Kidney (tissue), 14 donors: ENCODE measurements around the gene VAC14. TPM values are rescaled to one million over a fixed set of nuclear protein-coding genes. Genes with fewer than 3 reads are reported as not detected.

ENCODE experiments used
- DNase-seq, 5 donors: peaks; one replicate each; pipeline ENCODE4 v3.0.0-alpha.2; 2013 to 2020
- FAIRE-seq: peaks from 2 replicates; lab custom pipeline; 2012; peaks lifted over from hg19 to GRCh38; lab: Jason Lieb, UNC
- H3K27ac ChIP-seq, 2 donors: one replicate each; pipeline ENCODE4 v1.7.0; 2013; ENCODE audit warnings: low read depth in 2 of 2, low read length in 2 of 2, inconsistent platforms in 1 of 2
- H3K27me3 ChIP-seq: one replicate; pipeline ENCODE4 v1.7.1; 2013; ENCODE audit warnings: low read length, inconsistent platforms; ENCODE audit not compliant: control insufficient read depth, insufficient read depth
- H3K36me3 ChIP-seq, 3 donors: one replicate each; pipeline versions ENCODE4 v1.7.0 to v1.7.1; 2013; ENCODE audit warnings: low read length in 3 of 3, control low read depth in 1 of 3, inconsistent platforms in 1 of 3; ENCODE audit not compliant: insufficient read depth in 3 of 3, control insufficient read depth in 2 of 3
- H3K4me1 ChIP-seq, 3 donors: one replicate each; pipeline versions ENCODE4 v1.7.0 to v1.7.1; 2013; ENCODE audit warnings: low read length in 3 of 3, inconsistent platforms in 1 of 3, low read depth in 1 of 3; ENCODE audit not compliant: control insufficient read depth in 2 of 3, insufficient read depth in 2 of 3
- H3K4me3 ChIP-seq, 3 donors: one replicate each; pipeline versions ENCODE4 v1.7.0 to v1.8.1; 2013; ENCODE audit warnings: low read length in 3 of 3, control low read depth in 1 of 3, inconsistent platforms in 1 of 3
- H3K9ac ChIP-seq, 3 donors: one replicate each; pipeline versions ENCODE4 v1.7.0 to v1.7.1; 2013; ENCODE audit warnings: low read length in 3 of 3, control low read depth in 1 of 3, inconsistent platforms in 1 of 3
- H3K9me3 ChIP-seq, 3 donors: one replicate each; pipeline versions ENCODE4 v1.7.0 to v1.7.1; 2013; ENCODE audit warnings: low read length in 3 of 3, control low read depth in 1 of 3, inconsistent platforms in 1 of 3; ENCODE audit not compliant: control insufficient read depth in 2 of 3, insufficient read depth in 1 of 3
- CTCF ChIP-seq: IDR thresholded peaks from 3 replicates; pipeline ENCODE4 v1.5.1; 2012; ENCODE audit warnings: mild to moderate bottlenecking, moderate library complexity, borderline replicate concordance; ENCODE audit not compliant: insufficient read depth; ENCODE audit errors: extremely low read depth
- intact Hi-C: fragments of 100-400 bp; cut with DNase I; formaldehyde crosslinking; loops from one replicate; pipeline ENCODE4 v1.11.1; 2022
- polyA plus RNA-seq: library from polyadenylated mRNA; stranded (reverse); fragments of 350-450 nt; fragmentation: Illumina TruSeq; extraction: RNeasy Lipid Tissue Mini Kit (QIAGEN cat#74804); gene quantifications from one replicate; pipeline ENCODE4 v1.2.3, GENCODE V29; 2014; ENCODE audit warnings: low read depth, low replicate concordance; ENCODE audit not compliant: insufficient read depth
- total RNA-seq: library from RNA; stranded (reverse); fragmentation: NEBNext Ultra II Directional; extraction: Animal tissue kit (Norgen Biotek cat#: 25700); gene quantifications from one replicate; pipeline ENCODE4 v1.2.1, GENCODE V29; 2021
- donor health status: control.
- donor health status: control.
- donor health status: control.
- donor health status: control.
- donor health status: control.
- donor health status: DM: yes; HTN: yes; CAD: no.
- donor health status: Normal renal cell carcinoma (clear cell type).

VAC14 gene
- total and polyA plus RNA-seq, 2 donors from 2014 or later: 36.8 to 41.9 TPM

GRCh38 chr16:70770626-70771552 lies 30.1 kb downstream of the VAC14 start:
- Histone ChIP-seq H3K27me3 (no peaks in the 10 kb centered on the region), H3K4me3 (no peak overlapping the region), H3K9ac (no peak overlapping the region), H3K36me3 (peaks cover 0 to 6% (median 0%) of the 10 kb centered on the region in 3 donors), H3K27ac (no peak overlapping the region), H3K4me1 (peaks cover 0 to 2% (median 0%) of the 10 kb centered on the region in 3 donors), H3K9me3 (no peaks in the 10 kb centered on the region)
- no peak for FAIRE-seq
- peak; percentile 98 for TF ChIP-seq CTCF
- intact Hi-C loops: loop anchor here (5.0 kb wide), 1 partner anchor 94 kb away; no protein-coding TSS in a partner anchor
- peak in 4 of 5 donors; percentile 74 to 81 (median 75) for DNase-seq

- Histone ChIP-seq H3K4me3 (no peak overlapping the region), H3K9me3 (no peaks in the 10 kb centered on the region), H3K27ac (no peak overlapping the region), H3K9ac (no peak overlapping the region), H3K36me3 (peaks cover 0 to 3% (median 0%) of the 10 kb centered on the region in 3 donors), H3K4me1 (peaks cover 0 to 2% (median 0%) of the 10 kb centered on the region in 3 donors), H3K27me3 (no peaks in the 10 kb centered on the region)
- intact Hi-C loops: loop anchor here (5.0 kb wide), 1 partner anchor 93 kb away; no protein-coding TSS in a partner anchor
- no peak for FAIRE-seq
- DNase-seq: no peak
- no peak for TF ChIP-seq CTCF
Observed at GRCh38 chr16:70770291-70770625, 30.7 kb downstream of the VAC14 start.

GRCh38 chr16:70769761-70770160 lies 31.2 kb downstream of the VAC14 start:
- no peaks in the 10 kb centered on the region for H3K27me3 ChIP-seq

More at GRCh38 chr16:70769761-70770160, 31.2 kb downstream of the VAC14 start:
- Histone ChIP-seq H3K27ac (no peak overlapping the region), H3K9ac (no peak overlapping the region), H3K36me3 (peaks cover 0 to 3% (median 0%) of the 10 kb centered on the region in 3 donors), H3K9me3 (no peaks in the 10 kb centered on the region), H3K4me3 (no peak overlapping the region), H3K4me1 (peaks cover 0 to 2% (median 0%) of the 10 kb centered on the region in 3 donors)
- intact Hi-C loops: loop anchor here (5.0 kb wide), 1 partner anchor 92 kb away; no protein-coding TSS in a partner anchor
- DNase-seq (no peak), FAIRE-seq (no peak)
- TF ChIP-seq CTCF: no peak
